ENCODE results near the gene BMPR1A. TPM values are rescaled to one million over a fixed set of nuclear protein-coding genes. Genes with fewer than 3 reads are reported as not detected.
A peak's percentile ranks its signal among the peaks of the same experiment; 100 is the strongest.

The BMPR1A gene
- total RNA-seq, 2 donors from 2014 or later, result 69.4 to 96.4 TPM

DNA sequence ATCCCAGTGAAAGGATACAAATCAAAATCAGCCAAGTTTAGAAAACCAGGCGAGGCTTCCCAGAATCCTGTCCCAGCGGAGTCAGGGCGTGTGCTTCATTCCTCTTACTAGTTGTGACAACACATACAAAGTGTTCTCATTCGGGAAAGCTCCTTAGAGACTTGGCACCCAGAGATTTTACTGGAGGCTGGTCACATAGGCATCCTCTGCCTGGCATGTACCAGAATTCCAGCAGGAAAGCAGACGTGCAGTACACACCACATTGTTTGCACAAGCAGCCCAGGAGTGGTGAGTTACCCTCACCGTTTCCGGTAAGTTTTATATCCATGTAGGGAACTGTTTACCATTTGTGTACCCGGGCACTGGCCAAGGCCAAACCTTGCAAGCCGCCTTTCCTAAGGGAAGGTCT, 166.1 kb downstream of the BMPR1A start:
- H3K36me3 Mint-ChIP-seq (ENCODE audit: low read depth), result peaks cover 67% of the 10 kb centered on the region
- no peaks in the 10 kb centered on the region for H3K9me3 Mint-ChIP-seq
- no peak overlapping the region for H3K9ac ChIP-seq (ENCODE audit: extremely low read depth, low read length, poor library complexity, severe bottlenecking)
- no peaks in the 10 kb centered on the region for H3K27me3 ChIP-seq (ENCODE audit: control insufficient read depth, insufficient read depth, low read length, poor library complexity, severe bottlenecking)
- H3K27me3 Mint-ChIP-seq (ENCODE audit: insufficient read depth), result no peaks in the 10 kb centered on the region
- DNase-seq, result no peak
- H3K9me3 ChIP-seq (ENCODE audit: control insufficient read depth, low read length), result no peaks in the 10 kb centered on the region
- H3K27ac ChIP-seq (ENCODE audit: low read depth, low read length), result no peak overlapping the region
- WGBS, 2 experiments (ENCODE audit: insufficient coverage in 1 of 2, insufficient read length in 1 of 2), result 91 to 96% methylated on average over 5 to 9 of the region's 9 CpGs
- peaks cover 88% of the 10 kb centered on the region for H3K36me3 ChIP-seq (ENCODE audit: control insufficient read depth, insufficient read depth, low read length)
- H3K27ac Mint-ChIP-seq, result no peak overlapping the region
- H3K4me3 ChIP-seq (ENCODE audit: low read length), result no peak overlapping the region
- H3K4me1 ChIP-seq (ENCODE audit: control insufficient read depth, insufficient read depth, low read length), result no peaks in the 10 kb centered on the region
- no peak overlapping the region for H3K4me3 Mint-ChIP-seq
- TF ChIP-seq, protein P1, sequence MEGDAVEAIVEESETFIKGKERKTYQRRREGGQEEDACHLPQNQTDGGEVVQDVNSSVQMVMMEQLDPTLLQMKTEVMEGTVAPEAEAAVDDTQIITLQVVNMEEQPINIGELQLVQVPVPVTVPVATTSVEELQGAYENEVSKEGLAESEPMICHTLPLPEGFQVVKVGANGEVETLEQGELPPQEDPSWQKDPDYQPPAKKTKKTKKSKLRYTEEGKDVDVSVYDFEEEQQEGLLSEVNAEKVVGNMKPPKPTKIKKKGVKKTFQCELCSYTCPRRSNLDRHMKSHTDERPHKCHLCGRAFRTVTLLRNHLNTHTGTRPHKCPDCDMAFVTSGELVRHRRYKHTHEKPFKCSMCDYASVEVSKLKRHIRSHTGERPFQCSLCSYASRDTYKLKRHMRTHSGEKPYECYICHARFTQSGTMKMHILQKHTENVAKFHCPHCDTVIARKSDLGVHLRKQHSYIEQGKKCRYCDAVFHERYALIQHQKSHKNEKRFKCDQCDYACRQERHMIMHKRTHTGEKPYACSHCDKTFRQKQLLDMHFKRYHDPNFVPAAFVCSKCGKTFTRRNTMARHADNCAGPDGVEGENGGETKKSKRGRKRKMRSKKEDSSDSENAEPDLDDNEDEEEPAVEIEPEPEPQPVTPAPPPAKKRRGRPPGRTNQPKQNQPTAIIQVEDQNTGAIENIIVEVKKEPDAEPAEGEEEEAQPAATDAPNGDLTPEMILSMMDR (conservative IDR thresholded peaks at IDR 0.05), result no peak
- H3K4me1 Mint-ChIP-seq, result peaks cover 1% of the 10 kb centered on the region

DNA sequence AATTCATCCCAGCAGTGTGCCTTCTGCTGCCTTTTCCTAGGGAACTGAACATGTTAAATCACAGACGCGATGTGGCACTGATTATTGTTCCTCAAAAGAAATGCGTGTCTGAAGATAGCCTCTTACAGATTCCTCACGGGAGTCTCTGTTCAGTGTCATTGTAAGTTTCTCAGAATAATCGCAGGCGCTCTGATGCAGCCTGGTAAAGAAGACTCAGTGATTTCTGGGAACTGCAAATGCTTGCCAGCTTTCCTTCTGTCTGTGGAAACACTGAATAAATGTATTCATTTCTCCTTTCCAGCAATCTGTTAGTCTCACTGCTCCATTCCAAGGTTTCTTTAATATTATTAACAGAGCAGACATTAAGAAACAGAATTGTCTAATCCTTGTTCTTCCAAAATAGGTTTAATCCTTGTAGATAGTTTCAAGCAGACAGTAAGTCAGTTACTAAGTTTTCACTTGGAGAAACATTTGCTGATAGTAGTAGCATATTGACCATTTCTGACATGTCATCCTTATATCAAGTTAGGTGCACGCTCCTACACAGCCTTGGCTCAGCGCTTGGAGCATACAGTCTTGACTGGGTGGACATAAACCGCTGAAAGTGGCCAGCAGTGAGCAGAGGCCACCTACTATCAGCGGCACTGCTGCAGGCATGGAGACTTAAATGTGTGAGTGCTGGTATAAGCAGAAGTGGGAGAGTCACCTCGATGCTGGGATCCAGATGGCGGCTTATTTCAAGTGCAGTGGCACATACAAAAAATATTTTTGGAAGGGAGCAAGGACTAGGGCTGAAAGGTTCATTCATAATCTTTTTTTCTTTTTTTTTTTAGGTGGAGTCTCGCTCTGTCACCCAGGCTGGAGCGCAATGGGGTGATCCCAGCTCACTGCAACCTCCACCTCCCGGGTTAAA, 173.3 kb downstream of the BMPR1A start:
- no peak for DNase-seq
- WGBS, 2 experiments (ENCODE audit: insufficient coverage in 1 of 2, insufficient read length in 1 of 2), result 94 to 96% methylated on average over 11 to 15 of the region's 15 CpGs
- H3K27me3 Mint-ChIP-seq (ENCODE audit: insufficient read depth), result no peaks in the 10 kb centered on the region

DNA sequence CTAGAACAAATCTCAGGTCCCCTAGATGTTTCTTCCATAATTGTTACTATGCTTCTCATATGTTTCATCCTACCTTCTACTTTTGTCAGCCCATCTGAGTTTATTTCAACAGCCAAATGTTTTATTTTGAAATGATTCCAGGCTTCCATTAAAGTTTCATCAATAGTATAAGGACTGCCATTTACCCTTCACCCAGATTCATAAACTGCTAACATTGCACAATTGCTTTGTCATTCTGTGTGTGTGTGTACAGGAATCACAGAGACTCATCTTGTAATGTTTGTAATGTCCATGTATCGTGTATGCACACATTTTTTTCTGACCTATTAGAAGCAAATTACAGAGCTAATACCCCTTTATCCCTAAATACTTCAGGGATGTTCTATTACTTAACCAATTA, 175.5 kb downstream of the BMPR1A start:
- TF ChIP-seq, protein P1 (conservative IDR thresholded peaks at IDR 0.05), result no peak
- H3K4me3 Mint-ChIP-seq, result no peak overlapping the region
- no peak overlapping the region for H3K4me3 ChIP-seq (ENCODE audit: low read length)
- DNase-seq, result no peak
- H3K27ac ChIP-seq (ENCODE audit: low read depth, low read length), result no peak overlapping the region
- H3K9me3 Mint-ChIP-seq, result no peaks in the 10 kb centered on the region
- H3K36me3 Mint-ChIP-seq (ENCODE audit: low read depth), result peaks cover 39% of the 10 kb centered on the region
- no peaks in the 10 kb centered on the region for H3K27me3 ChIP-seq (ENCODE audit: control insufficient read depth, insufficient read depth, low read length, poor library complexity, severe bottlenecking)
- WGBS, 2 experiments (ENCODE audit: insufficient coverage in 1 of 2, insufficient read length in 1 of 2), result 100% methylated on average over 1 of the region's 1 CpG
- peaks cover 36% of the 10 kb centered on the region for H3K36me3 ChIP-seq (ENCODE audit: control insufficient read depth, insufficient read depth, low read length)
- no peaks in the 10 kb centered on the region for H3K27me3 Mint-ChIP-seq (ENCODE audit: insufficient read depth)
- no peak overlapping the region for H3K27ac Mint-ChIP-seq
- no peaks in the 10 kb centered on the region for H3K4me1 Mint-ChIP-seq
- no peaks in the 10 kb centered on the region for H3K4me1 ChIP-seq (ENCODE audit: control insufficient read depth, insufficient read depth, low read length)
- H3K9me3 ChIP-seq (ENCODE audit: control insufficient read depth, low read length), result no peaks in the 10 kb centered on the region
- H3K9ac ChIP-seq (ENCODE audit: extremely low read depth, low read length, poor library complexity, severe bottlenecking), result no peak overlapping the region

More for the DNA sequence above, 173.3 kb downstream of the BMPR1A start:
- Mint-ChIP-seq H3K4me3 (no peak overlapping the region), H3K9me3 (no peaks in the 10 kb centered on the region), H3K27ac (peak overlapping the region; percentile 10), H3K36me3 (ENCODE audit: low read depth) (peaks cover 47% of the 10 kb centered on the region), H3K4me1 (no peaks in the 10 kb centered on the region)
- no peak overlapping the region for H3K27ac ChIP-seq (ENCODE audit: low read depth, low read length)
- H3K4me3 ChIP-seq (ENCODE audit: low read length), result no peak overlapping the region
- H3K4me1 ChIP-seq (ENCODE audit: control insufficient read depth, insufficient read depth, low read length), result no peaks in the 10 kb centered on the region
- no peaks in the 10 kb centered on the region for H3K9me3 ChIP-seq (ENCODE audit: control insufficient read depth, low read length)
- H3K36me3 ChIP-seq (ENCODE audit: control insufficient read depth, insufficient read depth, low read length), result peaks cover 55% of the 10 kb centered on the region
- TF ChIP-seq, protein P1 (conservative IDR thresholded peaks at IDR 0.05), result no peak
- no peaks in the 10 kb centered on the region for H3K27me3 ChIP-seq (ENCODE audit: control insufficient read depth, insufficient read depth, low read length, poor library complexity, severe bottlenecking)
- H3K9ac ChIP-seq (ENCODE audit: extremely low read depth, low read length, poor library complexity, severe bottlenecking), result no peak overlapping the region
